BLaER1 treated with 17β-estradiol and CSF1 and Interleukin-3, amounts not matched to agents 10 nM and 100 nM (cell line): ENCODE results near the gene ACE2.

Source experiments
- H3K27ac ChIP-seq, 11 experiments: shearing (Covaris generic); formaldehyde crosslinking; 2 replicates each; pipeline ENCODE4 v1.8.1; 2022
- H3K27me3 ChIP-seq, 11 experiments: shearing (Covaris generic); formaldehyde crosslinking; 2 replicates each; pipeline ENCODE4 v1.8.1; 2022
- H3K36me3 ChIP-seq, 11 experiments: shearing (Covaris generic); formaldehyde crosslinking; 2 replicates each; pipeline ENCODE4 v1.8.1; 2022
- H3K4me1 ChIP-seq, 10 experiments: shearing (Covaris generic); formaldehyde crosslinking; 2 replicates each; pipeline ENCODE4 v1.8.1; 2022
- H3K4me2 ChIP-seq, 11 experiments: shearing (Covaris generic); formaldehyde crosslinking; 2 replicates each; pipeline ENCODE4 v1.8.1; 2022
- H3K4me3 ChIP-seq, 10 experiments: shearing (Covaris generic); formaldehyde crosslinking; 2 replicates each; pipeline ENCODE4 v1.8.1; 2022
- H3K9ac ChIP-seq, 11 experiments: shearing (Covaris generic); formaldehyde crosslinking; 2 replicates each; pipeline ENCODE4 v1.8.1; 2022
- H3K9me3 ChIP-seq, 11 experiments: shearing (Covaris generic); formaldehyde crosslinking; replicated peaks in 1 of 11; 2 replicates each; pipeline ENCODE4 v1.8.1; 2022
- H4K20me1 ChIP-seq, 11 experiments: shearing (Covaris generic); formaldehyde crosslinking; 2 replicates each; pipeline ENCODE4 v1.8.1; 2022
- Cebpa-rat ChIP-seq, 11 experiments: shearing (Covaris generic); IDR thresholded peaks; 2 replicates each; pipeline ENCODE4 v1.8.1; 2022

ACE2 gene

GRCh38 chrX:15599461-15599860 lies 1.3 kb downstream of the ACE2 start:
- H4K20me1 ChIP-seq, result peaks cover 0 to 10% (median 0%) of the 10 kb centered on the region in 11 experiments; a peak in 6 of 22 replicates
- H3K4me2 ChIP-seq, result no peak overlapping the region
- no peaks in the 10 kb centered on the region for H3K36me3 ChIP-seq
- no peak overlapping the region for H3K27ac ChIP-seq
- H3K9ac ChIP-seq, result no peak overlapping the region
- H3K4me1 ChIP-seq, result no peaks in the 10 kb centered on the region
- peaks cover 98 to 100% (median 100%) of the 10 kb centered on the region in 11 experiments for H3K27me3 ChIP-seq
- peaks cover 0 to 3% (median 0%) of the 10 kb centered on the region in 11 experiments; a peak in 1 of 22 replicates for H3K9me3 ChIP-seq
- H3K4me3 ChIP-seq, result no peak overlapping the region
- TF ChIP-seq Cebpa-rat (IDR thresholded peaks at IDR 0.05), result no peak

- no peak overlapping the region for H3K4me3 ChIP-seq
- H3K9ac ChIP-seq, result no peak overlapping the region
- H3K36me3 ChIP-seq, result no peaks in the 10 kb centered on the region
- no peak overlapping the region for H3K4me2 ChIP-seq
- peaks cover 98 to 100% (median 100%) of the 10 kb centered on the region in 11 experiments for H3K27me3 ChIP-seq
- no peaks in the 10 kb centered on the region for H3K4me1 ChIP-seq
- TF ChIP-seq Cebpa-rat (IDR thresholded peaks at IDR 0.05), result no peak
- peaks cover 0 to 3% (median 0%) of the 10 kb centered on the region in 11 experiments; a peak in 1 of 22 replicates for H3K9me3 ChIP-seq
- peaks cover 0 to 10% (median 0%) of the 10 kb centered on the region in 11 experiments; a peak in 6 of 22 replicates for H4K20me1 ChIP-seq
- no peak overlapping the region for H3K27ac ChIP-seq
Measured at GRCh38 chrX:15598026-15598425, 2.7 kb downstream of the ACE2 start.

GRCh38 chrX:15594371-15594770 lies 6.4 kb downstream of the ACE2 start:
- Histone ChIP-seq H3K27ac (no peak overlapping the region), H3K27me3 (peaks cover 97 to 100% (median 100%) of the 10 kb centered on the region in 11 experiments), H3K9ac (no peak overlapping the region), H3K9me3 (no peaks in the 10 kb centered on the region), H3K4me2 (no peak overlapping the region), H3K36me3 (no peaks in the 10 kb centered on the region), H3K4me3 (no peak overlapping the region), H3K4me1 (no peaks in the 10 kb centered on the region), H4K20me1 (peaks cover 0 to 10% (median 0%) of the 10 kb centered on the region in 11 experiments; a peak in 7 of 22 replicates)
- TF ChIP-seq Cebpa-rat (IDR thresholded peaks at IDR 0.05), result no peak

GRCh38 chrX:15579778-15580747 lies 20.7 kb downstream of the ACE2 start:
- no peak overlapping the region for H3K4me3 ChIP-seq
- H3K27me3 ChIP-seq, result peaks cover 95 to 100% (median 99%) of the 10 kb centered on the region in 11 experiments
- H3K27ac ChIP-seq, result no peak overlapping the region
- no peak overlapping the region for H3K9ac ChIP-seq
- H3K4me1 ChIP-seq, result no peaks in the 10 kb centered on the region
- H3K4me2 ChIP-seq, result no peak overlapping the region
- TF ChIP-seq Cebpa-rat (IDR thresholded peaks at IDR 0.05), result no peak
- peaks cover 0 to 11% (median 7%) of the 10 kb centered on the region in 11 experiments; a peak in 9 of 22 replicates for H3K9me3 ChIP-seq
- H3K36me3 ChIP-seq, result no peaks in the 10 kb centered on the region
- peaks cover 0 to 5% (median 0%) of the 10 kb centered on the region in 11 experiments; a peak in 3 of 22 replicates for H4K20me1 ChIP-seq

- Histone ChIP-seq H3K27me3 (peaks cover 97 to 100% (median 100%) of the 10 kb centered on the region in 11 experiments), H3K4me2 (no peak overlapping the region), H3K9me3 (no peaks in the 10 kb centered on the region), H3K9ac (no peak overlapping the region), H4K20me1 (peaks cover 0 to 14% (median 0%) of the 10 kb centered on the region in 11 experiments; a peak in 3 of 22 replicates), H3K4me1 (no peaks in the 10 kb centered on the region), H3K27ac (no peak overlapping the region), H3K36me3 (no peaks in the 10 kb centered on the region), H3K4me3 (no peak overlapping the region)
- no peak for TF ChIP-seq Cebpa-rat (IDR thresholded peaks at IDR 0.05)
Measured at GRCh38 chrX:15576019-15576418, 24.7 kb downstream of the ACE2 start.

- Histone ChIP-seq H3K4me1 (no peaks in the 10 kb centered on the region), H4K20me1 (peaks cover 0 to 9% (median 0%) of the 10 kb centered on the region in 11 experiments; a peak in 4 of 22 replicates), H3K9me3 (no peaks in the 10 kb centered on the region), H3K9ac (no peak overlapping the region), H3K27me3 (peaks cover 97 to 100% (median 100%) of the 10 kb centered on the region in 11 experiments), H3K4me2 (no peak overlapping the region), H3K36me3 (no peaks in the 10 kb centered on the region), H3K27ac (no peak overlapping the region), H3K4me3 (no peak overlapping the region)
- TF ChIP-seq Cebpa-rat (IDR thresholded peaks at IDR 0.05), result no peak
Measured at GRCh38 chrX:15574017-15574416, 26.7 kb downstream of the ACE2 start.

- Histone ChIP-seq H3K4me1 (no peaks in the 10 kb centered on the region), H3K27ac (no peak overlapping the region), H3K27me3 (peaks cover 97 to 100% (median 100%) of the 10 kb centered on the region in 11 experiments), H3K36me3 (no peaks in the 10 kb centered on the region), H3K9ac (no peak overlapping the region), H3K4me2 (no peak overlapping the region), H3K4me3 (no peak overlapping the region), H4K20me1 (peaks cover 0 to 9% (median 0%) of the 10 kb centered on the region in 11 experiments; a peak in 3 of 22 replicates), H3K9me3 (no peaks in the 10 kb centered on the region)
- TF ChIP-seq Cebpa-rat (IDR thresholded peaks at IDR 0.05), result no peak
Measured at GRCh38 chrX:15570145-15570544, 30.6 kb downstream of the ACE2 start.

GRCh38 chrX:15567886-15568616 lies 32.7 kb downstream of the ACE2 start:
- H3K4me2 ChIP-seq, result no peak overlapping the region
- H3K27ac ChIP-seq, result no peak overlapping the region
- H3K4me1 ChIP-seq, result no peaks in the 10 kb centered on the region
- no peaks in the 10 kb centered on the region for H3K9me3 ChIP-seq
- TF ChIP-seq Cebpa-rat (IDR thresholded peaks at IDR 0.05), result no peak
- peaks cover 99 to 100% (median 100%) of the 10 kb centered on the region in 11 experiments for H3K27me3 ChIP-seq
- H3K36me3 ChIP-seq, result no peaks in the 10 kb centered on the region
- H4K20me1 ChIP-seq, result peaks cover 0 to 10% (median 0%) of the 10 kb centered on the region in 11 experiments; a peak in 3 of 22 replicates
- H3K4me3 ChIP-seq, result no peak overlapping the region
- H3K9ac ChIP-seq, result no peak overlapping the region

GRCh38 chrX:15567267-15567666 lies 33.5 kb downstream of the ACE2 start:
- Histone ChIP-seq H3K4me1 (no peaks in the 10 kb centered on the region), H3K4me2 (no peak overlapping the region), H3K27ac (no peak overlapping the region), H3K4me3 (no peak overlapping the region), H3K27me3 (peaks cover 95 to 99% (median 98%) of the 10 kb centered on the region in 11 experiments), H3K9me3 (no peaks in the 10 kb centered on the region), H3K36me3 (no peaks in the 10 kb centered on the region), H4K20me1 (peaks cover 0 to 10% (median 0%) of the 10 kb centered on the region in 11 experiments; a peak in 3 of 22 replicates), H3K9ac (no peak overlapping the region)
- no peak for TF ChIP-seq Cebpa-rat (IDR thresholded peaks at IDR 0.05)
